Keratinocyte (primary cell): ENCODE data around the gene ANKRD36.
"Not testable (repeated sequence)": the region's sequence is repeated elsewhere in the genome, so short reads cannot be mapped to it uniquely, and the experiment has no call there.

Experiments used
- CTCF ChIP-seq, 3 experiments: IDR thresholded peaks in 1 of 3; conservative IDR thresholded peaks in 1 of 3; optimal IDR thresholded peaks in 1 of 3; 2 replicates in 2 of 3; 3 replicates in 1 of 3; pipeline versions ENCODE3 to v1.5.1; 2011; ENCODE audit warnings: low read length in 3 of 3, mild to moderate bottlenecking in 3 of 3, moderate library complexity in 2 of 3, control low read depth in 1 of 3, inconsistent platforms in 1 of 3; ENCODE audit not compliant: insufficient read depth in 2 of 3; ENCODE audit errors: extremely low read depth in 1 of 3
- EZH2 ChIP-seq: IDR thresholded peaks from one replicate; pipeline ENCODE4 v1.6.1; 2012; ENCODE audit warnings: inconsistent platforms, mild to moderate bottlenecking, low read length, moderate library complexity

GRCh38 chr2:97215025-97215424 is 102.1 kb downstream of the ANKRD36 start:
- not testable (repeated sequence) for TF ChIP-seq CTCF (optimal IDR thresholded peaks at IDR 0.05 in 1 of 3, IDR thresholded peaks at IDR 0.05 in 1 of 3, conservative IDR thresholded peaks at IDR 0.05 in 1 of 3; ENCODE audit: extremely low read depth in 1 of 3, insufficient read depth in 2 of 3, low read length in 3 of 3); EZH2
